Measurements from ENCODE around the gene KCNK10.

The KCNK10 gene

GRCh38 chr14:88321692-88322503, 1.2 kb downstream of the KCNK10 start:
- no peak for DNase-seq (ENCODE audit: low read depth in 2 of 2)

DNA sequence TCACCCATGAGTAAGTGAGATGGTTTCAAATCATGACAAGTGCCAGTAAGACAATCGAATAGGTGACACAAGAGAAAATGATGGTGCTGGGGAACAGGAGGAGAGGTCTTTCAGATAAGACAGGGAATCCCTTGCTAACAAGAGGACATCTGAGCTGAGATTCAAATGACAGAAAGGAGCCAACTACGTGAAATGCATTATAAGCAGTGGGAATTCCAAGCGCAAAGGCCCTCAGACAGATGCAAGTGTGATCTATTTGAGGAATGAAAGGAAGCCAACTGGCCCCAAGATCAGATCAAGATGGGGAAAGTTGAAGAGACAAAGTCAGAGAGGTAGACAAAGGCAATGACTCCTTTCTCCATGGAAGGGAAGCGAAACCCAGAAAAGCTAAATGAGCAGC, 4.7 kb downstream of the KCNK10 start:
- DNase-seq (ENCODE audit: low read depth in 2 of 2), result no peak

GRCh38 chr14:88316521-88316920, 6.5 kb downstream of the KCNK10 start:
- no peak for DNase-seq (ENCODE audit: low read depth in 2 of 2)

- DNase-seq (ENCODE audit: low read depth in 2 of 2), result no peak
Measured at GRCh38 chr14:88312257-88312656, 10.8 kb downstream of the KCNK10 start.

DNA sequence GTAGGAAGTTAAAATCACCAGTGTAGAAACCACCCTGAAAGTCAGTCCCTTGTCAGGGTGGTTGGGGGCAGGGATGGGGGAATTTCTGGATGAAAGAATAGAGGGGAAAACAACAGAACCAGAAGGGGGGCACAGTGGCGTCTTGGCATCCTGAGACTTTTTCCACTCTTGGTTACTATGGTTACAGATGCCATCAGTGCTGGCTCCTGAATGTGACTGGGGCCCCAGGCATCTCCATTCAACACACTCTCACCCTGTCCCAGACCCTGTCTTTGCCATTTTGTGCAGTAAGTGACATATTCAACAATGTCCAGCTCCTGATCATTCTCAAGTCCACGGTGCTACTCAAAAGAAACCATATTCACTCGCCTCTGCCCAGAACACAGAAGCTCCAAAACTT, 11.3 kb downstream of the KCNK10 start:
- no peak for DNase-seq (ENCODE audit: low read depth in 2 of 2)

GRCh38 chr14:88310449-88310848, 12.6 kb downstream of the KCNK10 start:
- no peak for DNase-seq (ENCODE audit: low read depth in 2 of 2)

DNA sequence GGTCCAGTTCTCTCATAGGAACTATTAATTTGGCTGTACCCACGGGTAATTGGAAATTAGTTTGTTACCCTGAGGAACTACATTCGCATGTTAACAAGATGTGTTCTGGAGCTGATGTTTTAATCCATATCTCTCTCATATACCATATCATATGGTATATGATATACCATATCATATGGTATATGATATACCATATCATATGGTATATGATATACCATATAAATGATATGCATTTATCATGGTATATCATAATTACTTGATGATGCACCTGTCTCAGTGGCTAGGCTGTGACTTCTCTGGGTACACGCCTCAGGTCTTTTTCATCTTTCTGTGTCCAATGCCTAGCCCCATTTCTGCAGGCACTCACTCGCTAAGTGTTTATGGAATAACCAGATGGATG, 13.0 kb downstream of the KCNK10 start:
- no peak for DNase-seq (ENCODE audit: low read depth in 2 of 2)

DNA sequence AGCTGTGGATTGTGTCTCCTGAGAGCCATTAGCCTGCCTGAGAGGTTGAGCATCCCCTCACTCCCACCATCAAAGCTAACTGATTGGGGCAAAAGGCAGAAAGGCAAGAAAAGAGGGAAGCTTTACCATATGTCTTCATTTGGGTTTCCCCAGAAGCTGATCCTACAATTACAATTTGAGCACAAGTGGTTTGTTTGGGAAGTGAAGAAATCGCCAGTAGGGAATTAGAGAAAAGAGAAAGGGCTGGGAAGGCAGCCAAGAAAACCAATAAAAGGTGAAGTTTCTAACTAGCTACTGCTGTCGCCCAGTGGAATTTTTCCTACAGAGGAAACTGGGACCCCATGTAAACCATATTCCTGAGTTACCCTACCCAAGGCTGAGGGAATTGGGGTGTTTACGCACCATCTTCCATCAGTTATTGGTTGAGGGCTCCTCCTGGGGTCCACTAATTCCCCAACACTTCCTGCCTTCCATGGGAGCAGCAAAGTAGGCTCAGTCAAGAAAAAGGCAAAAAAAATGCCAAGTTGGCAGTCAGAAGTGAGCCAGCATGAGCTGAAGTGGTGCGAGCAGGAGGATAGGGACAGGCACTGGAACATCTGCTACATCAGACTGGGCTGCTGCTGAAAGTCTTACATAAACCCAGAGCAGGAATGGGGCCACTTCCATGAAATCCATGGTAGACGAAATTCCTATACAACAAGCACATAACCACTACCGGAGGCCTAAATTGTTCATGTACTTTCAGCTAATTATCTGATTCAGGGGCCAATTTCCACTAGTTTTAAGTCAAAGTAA, 17.3 kb downstream of the KCNK10 start:
- DNase-seq (ENCODE audit: low read depth in 2 of 2), result no peak

DNA sequence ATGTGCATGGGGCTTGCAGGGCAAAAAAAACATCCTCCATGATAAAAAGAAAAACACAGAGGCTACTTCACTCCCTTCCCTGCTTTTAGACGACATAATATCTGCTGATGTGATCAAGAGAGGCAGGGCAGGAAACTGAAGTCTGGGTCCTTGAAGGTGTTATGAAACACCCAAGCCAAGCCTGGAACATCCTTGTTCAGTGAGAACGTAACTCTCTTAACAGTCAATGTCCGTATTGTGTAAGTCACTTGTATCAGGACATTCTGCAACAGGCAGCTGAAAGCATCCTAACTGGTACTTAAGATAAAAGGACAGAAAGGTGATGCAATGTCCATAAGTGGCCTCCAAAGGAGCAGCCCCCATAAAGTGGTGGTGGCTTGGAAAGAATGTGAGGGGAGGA, 20.0 kb downstream of the KCNK10 start:
- no peak for DNase-seq (ENCODE audit: low read depth in 2 of 2)

DNA sequence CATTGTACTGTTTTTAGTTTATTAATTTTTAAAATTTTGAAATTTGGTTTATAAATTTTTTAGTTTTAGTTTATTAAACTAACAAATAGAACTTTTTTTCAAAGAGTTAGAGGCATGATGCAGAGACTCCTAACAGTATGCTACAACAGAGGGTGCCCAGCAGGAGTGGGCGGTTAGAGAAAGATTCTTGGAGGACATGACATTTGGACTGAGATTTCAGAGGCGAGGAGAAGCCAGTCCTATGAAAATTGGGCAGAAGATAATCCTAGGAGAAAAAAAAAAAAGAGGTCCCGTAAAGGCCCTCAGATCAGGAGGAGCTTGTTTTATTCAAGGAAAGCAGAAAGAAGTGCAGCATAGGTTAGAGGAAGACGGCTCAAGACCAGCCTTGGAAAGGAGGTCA, 21.7 kb downstream of the KCNK10 start:
- no peak for DNase-seq (ENCODE audit: low read depth in 2 of 2)

DNA sequence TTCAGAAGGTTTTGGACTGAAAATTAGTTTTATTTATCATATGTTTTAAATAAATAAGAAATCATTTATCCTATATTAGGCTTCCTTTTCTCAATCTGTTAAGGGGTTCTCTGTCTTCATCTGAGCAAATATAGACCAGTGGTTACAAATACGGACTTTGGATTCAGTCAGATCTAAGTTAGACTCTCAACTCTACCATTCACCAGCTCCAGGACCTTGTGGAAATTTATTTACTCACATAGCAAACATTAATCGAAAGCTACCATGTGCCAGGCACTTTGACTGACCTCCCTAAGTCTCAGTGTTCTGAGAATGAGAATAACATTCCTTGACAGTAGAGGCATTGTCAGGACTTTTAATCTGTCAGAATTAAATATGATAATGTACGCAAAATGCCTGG, 22.3 kb downstream of the KCNK10 start:
- no peak for DNase-seq (ENCODE audit: low read depth in 2 of 2)

DNA sequence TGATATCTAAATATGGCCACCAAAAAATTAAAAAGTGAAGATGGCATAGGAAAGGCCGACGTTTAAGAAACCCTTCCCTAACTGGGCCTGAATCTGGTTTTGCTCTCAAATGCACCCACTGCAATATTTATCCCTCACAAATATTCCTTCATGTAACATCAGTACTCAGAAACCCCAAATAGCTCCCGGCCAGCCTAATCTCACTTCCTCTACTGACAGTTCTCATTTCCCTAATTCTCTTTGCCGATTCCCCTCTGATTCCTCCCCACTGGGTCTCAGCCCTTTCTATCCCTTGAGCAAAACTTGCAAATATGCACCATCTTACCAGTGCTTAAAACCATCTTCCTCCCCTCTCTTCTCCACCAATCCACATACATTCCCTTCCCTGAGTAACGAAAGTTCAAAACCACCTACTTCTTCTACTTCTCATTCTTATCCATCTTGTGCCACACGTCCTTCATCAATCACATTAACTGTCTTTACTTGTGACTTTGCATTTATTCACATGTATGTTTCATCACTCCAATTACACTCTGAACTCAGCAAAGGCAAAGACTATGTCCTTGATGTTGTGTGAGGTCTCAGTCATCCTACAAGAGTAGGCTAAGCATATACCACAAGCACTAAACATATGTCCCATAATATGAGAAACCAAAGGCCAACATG, 23.1 kb downstream of the KCNK10 start:
- no peak for DNase-seq (ENCODE audit: low read depth in 2 of 2)

GRCh38 chr14:88297306-88297705, 25.8 kb downstream of the KCNK10 start:
- no peak for DNase-seq (ENCODE audit: low read depth in 2 of 2)

- no peak for DNase-seq (ENCODE audit: low read depth in 2 of 2)
Measured at GRCh38 chr14:88296351-88296750, 26.7 kb downstream of the KCNK10 start.

DNA sequence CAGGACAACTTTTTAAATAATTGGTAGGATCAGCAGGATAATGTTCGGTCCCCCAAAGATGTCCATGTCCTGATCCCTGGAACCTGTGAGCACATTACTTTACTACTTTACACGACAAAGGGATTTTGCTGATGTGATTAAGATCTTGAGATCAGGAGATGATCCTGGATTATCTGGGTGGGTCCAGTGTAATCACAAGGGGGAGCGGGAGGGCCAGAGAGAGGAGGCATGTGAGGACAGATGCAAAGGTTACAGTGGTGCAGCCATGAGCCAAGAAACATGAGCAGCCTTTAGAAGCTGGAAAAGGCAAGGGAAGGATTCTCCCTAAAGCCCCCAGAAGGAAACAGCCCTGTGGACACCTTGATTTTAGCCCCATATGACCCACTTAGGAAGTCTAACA, 33.1 kb downstream of the KCNK10 start:
- no peak for DNase-seq (ENCODE audit: low read depth in 2 of 2)

GRCh38 chr14:88289234-88289633, 33.8 kb downstream of the KCNK10 start:
- DNase-seq (ENCODE audit: low read depth in 2 of 2), result no peak

DNA sequence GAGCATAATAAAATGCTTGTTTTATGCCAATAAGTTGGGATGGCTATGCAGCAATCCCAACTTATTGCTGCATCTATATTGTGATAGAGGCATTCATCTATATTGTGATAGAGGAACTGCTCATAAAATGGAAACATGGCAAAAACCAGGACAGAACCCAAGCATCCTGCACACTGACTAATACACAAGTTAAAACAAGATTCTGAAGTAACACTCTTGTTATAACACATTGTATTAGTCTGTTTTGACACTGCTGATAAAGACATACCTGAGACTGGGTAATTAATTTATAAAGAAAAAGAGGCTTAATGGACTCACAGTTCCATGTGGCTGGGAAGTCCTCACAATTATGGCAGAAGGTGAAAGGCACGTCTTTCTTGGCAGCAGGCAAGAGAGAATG, 36.8 kb downstream of the KCNK10 start:
- DNase-seq (ENCODE audit: low read depth in 2 of 2), result no peak

DNA sequence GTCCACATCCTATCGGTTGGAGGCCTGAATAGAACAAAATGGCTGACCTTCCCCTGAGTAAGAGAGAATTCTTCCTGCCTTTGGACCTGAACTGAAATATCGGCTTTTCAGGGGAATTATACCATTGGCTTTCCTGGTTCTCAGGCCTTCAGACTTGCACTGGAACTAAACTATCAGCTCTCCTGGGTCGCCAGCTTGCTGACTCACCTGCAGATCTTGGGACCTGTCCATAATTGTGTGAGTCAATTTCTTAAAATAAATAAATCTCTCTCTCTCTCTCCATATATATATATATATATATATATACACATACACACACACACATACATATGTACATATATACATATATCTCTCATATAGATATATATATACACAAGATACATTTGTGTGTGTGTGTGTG, 41.6 kb downstream of the KCNK10 start:
- no peak for DNase-seq (ENCODE audit: low read depth in 2 of 2)

DNA sequence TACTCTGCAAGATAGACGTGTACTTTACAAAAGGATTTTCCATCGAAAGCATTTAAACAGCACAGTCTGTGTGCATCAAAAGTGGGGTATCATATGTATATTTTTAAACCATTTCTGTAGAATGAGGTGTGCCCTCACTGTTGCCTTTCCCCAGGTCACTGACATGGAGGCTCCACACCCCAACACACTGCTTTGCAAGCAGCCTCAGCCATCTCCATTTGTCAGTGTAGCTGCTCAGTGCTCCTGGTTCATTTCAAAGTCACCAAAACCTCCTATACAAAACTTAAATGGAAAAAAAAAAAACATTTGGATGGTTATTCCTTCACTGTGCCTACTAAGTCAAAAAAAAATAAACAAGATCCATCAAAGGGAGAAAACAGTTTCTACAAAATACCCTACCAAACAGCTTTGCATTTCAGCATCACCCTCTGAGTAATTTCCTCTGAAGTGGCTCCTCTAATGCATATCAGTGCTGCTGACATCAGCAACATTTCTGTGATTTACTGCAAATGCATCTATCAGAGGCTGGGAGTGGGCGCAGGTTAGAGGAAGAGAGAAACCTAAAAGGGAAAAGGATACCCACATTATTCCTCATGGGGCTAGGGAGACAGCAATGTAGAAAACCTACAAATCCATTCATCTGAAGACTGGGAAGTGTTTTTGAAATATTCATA, 46.0 kb downstream of the KCNK10 start:
- DNase-seq (ENCODE audit: low read depth in 2 of 2), result no peak

GRCh38 chr14:88272390-88273269, 50.4 kb downstream of the KCNK10 start:
- DNase-seq (ENCODE audit: low read depth in 2 of 2), result no peak

GRCh38 chr14:88271205-88271604, 51.9 kb downstream of the KCNK10 start:
- DNase-seq (ENCODE audit: low read depth in 2 of 2), result no peak
